GM06990 (cell line): ENCODE results near the gene TNK2.
"Not testable (repeated sequence)": the region's sequence is repeated elsewhere in the genome, so short reads cannot be mapped to it uniquely, and the experiment has no call there.

Experiments used
- DNase-seq: peaks from one replicate; pipeline ENCODE4 v3.0.0-alpha.2; 2011; ENCODE audit not compliant: insufficient read length; ENCODE audit errors: extremely low read depth
- H3K27me3 ChIP-seq: replicated peaks from 2 replicates; pipeline ENCODE4 v1.6.0; 2011; ENCODE audit warnings: low read length; ENCODE audit not compliant: control insufficient read depth, insufficient read depth
- H3K36me3 ChIP-seq: 2 replicates; pipeline ENCODE4 v1.5.1; 2011; ENCODE audit warnings: low read length; ENCODE audit not compliant: control insufficient read depth, insufficient read depth
- H3K4me3 ChIP-seq: replicated peaks from 2 replicates; pipeline ENCODE4 v1.5.1; 2011; ENCODE audit warnings: low read depth, mild to moderate bottlenecking, control low read depth, low read length
- CTCF ChIP-seq: IDR thresholded peaks from 2 replicates; pipeline ENCODE4 v1.5.1; 2011; ENCODE audit warnings: low read length, control low read depth, mild to moderate bottlenecking, inconsistent platforms; ENCODE audit not compliant: insufficient read depth, poor library complexity, severe bottlenecking

TNK2 gene

GRCh38 chr3:195907684-195907933, 742 bp downstream of the TNK2 start:
- Histone ChIP-seq H3K27me3 (no peaks in the 10 kb centered on the region), H3K36me3 (no peaks in the 10 kb centered on the region), H3K4me3 (peak overlapping the region; percentile 65)
- DNase-seq: no peak
- TF ChIP-seq CTCF: no peak

- DNase-seq: peak; percentile 65
- no peak for TF ChIP-seq CTCF
- no peaks in the 10 kb centered on the region for H3K36me3 ChIP-seq
- H3K4me3 ChIP-seq: peak overlapping the region; percentile 65
- no peaks in the 10 kb centered on the region for H3K27me3 ChIP-seq
Observed at GRCh38 chr3:195906865-195907683, 1.3 kb downstream of the TNK2 start.

- H3K27me3 ChIP-seq: no peaks in the 10 kb centered on the region
- H3K4me3 ChIP-seq: peak overlapping the region; percentile 65
- H3K36me3 ChIP-seq: no peaks in the 10 kb centered on the region
- TF ChIP-seq CTCF: no peak
- no peak for DNase-seq
Observed at GRCh38 chr3:195905970-195906864, 2.1 kb downstream of the TNK2 start.

- DNase-seq: no peak
- no peaks in the 10 kb centered on the region for H3K36me3 ChIP-seq
- TF ChIP-seq CTCF: no peak
- H3K27me3 ChIP-seq: no peaks in the 10 kb centered on the region
- H3K4me3 ChIP-seq: no peak overlapping the region
Observed at GRCh38 chr3:195904368-195904767, 4.0 kb downstream of the TNK2 start.

- no peaks in the 10 kb centered on the region for H3K27me3 ChIP-seq
- no peak for DNase-seq
- TF ChIP-seq CTCF: no peak
- no peak overlapping the region for H3K4me3 ChIP-seq
- no peaks in the 10 kb centered on the region for H3K36me3 ChIP-seq
Observed at GRCh38 chr3:195903950-195904290, 4.4 kb downstream of the TNK2 start.

GRCh38 chr3:195902634-195903033, 5.7 kb downstream of the TNK2 start:
- not testable (repeated sequence) for H3K4me3 ChIP-seq, H3K36me3 ChIP-seq, H3K27me3 ChIP-seq, DNase-seq

GRCh38 chr3:195901836-195902585, 6.3 kb downstream of the TNK2 start:
- H3K27me3 ChIP-seq, H3K36me3 ChIP-seq, H3K4me3 ChIP-seq, DNase-seq: not testable (repeated sequence)
